ENCODE data around the gene DNAJC1.
A peak's percentile ranks its signal among the peaks of the same experiment; 100 is the strongest.

GRCh38 chr10:22010973-22011408, 7.5 kb upstream of the DNAJC1 start:
- peak; percentile 67 for TF ChIP-seq CTCF (IDR thresholded peaks at IDR 0.05)
- no peak for TF ChIP-seq ZFX (IDR thresholded peaks at IDR 0.05; ENCODE audit: borderline replicate concordance)

All from 22Rv1 (cell line).